ENCODE data around the gene RGL2. TPM values are rescaled to one million over a fixed set of nuclear protein-coding genes. Genes with fewer than 3 reads are reported as not detected.

Gene RGL2
- total RNA-seq, 2 donors from 2014 or later = 38.1 to 51.4 TPM

DNA sequence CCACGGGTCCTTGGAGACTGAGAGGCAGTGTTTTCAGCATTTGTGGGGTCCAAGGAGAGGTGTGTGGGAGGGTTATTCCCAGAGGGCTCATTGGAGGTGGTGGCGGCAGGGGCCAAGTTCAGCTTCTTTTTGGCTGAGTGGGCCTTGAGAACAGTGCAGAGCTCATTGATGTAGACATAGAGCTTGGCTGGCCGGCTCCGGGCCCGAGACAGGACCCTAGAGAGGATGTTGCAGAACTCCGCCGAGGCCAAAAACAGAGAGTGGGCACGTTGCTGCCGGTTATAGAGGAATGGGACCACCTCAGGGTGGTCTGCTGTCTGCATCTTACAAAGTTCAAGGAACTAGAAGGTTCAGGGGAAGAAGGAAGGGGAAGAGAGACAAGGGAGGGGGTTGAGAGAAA, 22.5 kb upstream of the RGL2 start:
- H3K27me3 Mint-ChIP-seq = no peaks in the 10 kb centered on the region
- ATAC-seq = no peak
- H3K27ac Mint-ChIP-seq = peak overlapping the region; percentile 99
- DNase-seq (ENCODE audit: low spot score) = peak; percentile 45
- H3K36me3 Mint-ChIP-seq = peaks cover 37% of the 10 kb centered on the region
- no peaks in the 10 kb centered on the region for H3K9me3 Mint-ChIP-seq
- peaks cover 62 to 74% of the 10 kb centered on the region in 2 donors for H3K4me1 Mint-ChIP-seq (ENCODE audit: low read depth in 2 of 2)
- peak overlapping the region; percentile 96 for H3K4me3 Mint-ChIP-seq

DNA sequence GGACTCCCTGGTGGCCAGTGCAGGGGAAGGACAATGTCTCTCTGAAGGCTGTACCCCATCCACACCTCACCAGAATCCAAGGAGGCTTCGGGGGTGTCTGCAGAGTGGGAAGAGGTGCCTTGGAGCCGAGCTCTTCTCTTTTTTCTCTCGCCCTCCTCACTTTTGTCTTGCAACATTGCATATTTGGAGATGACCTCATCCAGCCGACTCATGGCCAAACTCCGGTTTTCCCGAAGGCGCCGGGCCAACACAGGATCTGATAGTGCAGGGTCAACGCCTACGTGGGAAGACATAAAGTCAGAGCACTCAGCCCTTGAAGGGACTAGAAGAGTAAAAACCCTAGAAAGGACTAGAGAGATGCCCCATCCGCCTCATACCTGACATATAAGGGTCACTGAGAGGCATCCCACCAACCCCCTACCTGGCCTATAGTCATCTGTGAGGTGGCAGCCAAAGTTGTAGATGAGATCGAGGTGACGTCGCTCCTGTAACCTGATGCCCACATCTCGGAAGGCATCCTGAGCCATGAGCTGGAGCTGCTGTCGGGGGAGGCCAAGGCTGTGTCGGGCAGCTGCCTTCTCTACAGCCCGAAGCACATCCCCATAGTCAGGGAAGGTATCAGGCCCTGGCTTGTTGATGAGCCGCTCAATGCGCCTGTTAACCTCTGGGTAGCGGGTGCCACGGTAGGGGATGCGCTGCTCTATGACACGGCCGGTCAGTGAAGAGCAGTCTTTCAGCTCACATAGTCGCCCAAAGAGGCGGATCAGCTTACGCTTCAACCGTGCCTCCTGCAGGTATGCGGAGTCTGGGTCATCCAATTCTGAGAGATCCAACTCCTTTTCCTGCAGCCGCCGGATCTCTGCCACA, 21.8 kb upstream of the RGL2 start:
- Mint-ChIP-seq H3K27me3 (no peaks in the 10 kb centered on the region), H3K4me3 (peak overlapping the region; percentile 96), H3K36me3 (peaks cover 37% of the 10 kb centered on the region), H3K27ac (peak overlapping the region; percentile 99), H3K4me1 (ENCODE audit: low read depth in 2 of 2) (peaks cover 66 to 75% of the 10 kb centered on the region in 2 donors), H3K9me3 (no peaks in the 10 kb centered on the region)
- ATAC-seq (no peak), DNase-seq (ENCODE audit: low spot score) (peak; percentile 45)

DNA sequence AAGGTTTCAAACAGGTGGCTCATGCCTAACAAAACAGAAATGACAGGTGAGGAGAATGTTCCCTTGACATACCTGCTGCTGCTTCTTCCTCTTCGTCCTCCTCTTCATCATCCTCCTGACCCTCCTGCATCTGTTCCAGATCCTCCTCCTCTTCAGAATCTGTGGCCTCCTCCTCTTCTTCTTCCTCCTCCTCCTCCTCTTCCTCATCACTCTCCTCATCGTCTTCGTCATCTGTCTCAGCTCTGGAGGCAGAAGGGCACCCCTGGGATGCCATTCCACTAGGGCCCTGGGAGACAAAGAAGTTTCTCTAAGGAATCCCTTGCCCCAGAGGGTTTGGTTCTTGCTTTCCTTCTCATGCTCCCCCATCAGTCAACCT, 21.2 kb upstream of the RGL2 start:
- peaks cover 37% of the 10 kb centered on the region for H3K36me3 Mint-ChIP-seq
- peak overlapping the region; percentile 96 for H3K4me3 Mint-ChIP-seq
- DNase-seq (ENCODE audit: low spot score) = no peak
- H3K27me3 Mint-ChIP-seq = no peaks in the 10 kb centered on the region
- peak overlapping the region; percentile 99 for H3K27ac Mint-ChIP-seq
- peaks cover 72 to 75% of the 10 kb centered on the region in 2 donors for H3K4me1 Mint-ChIP-seq (ENCODE audit: low read depth in 2 of 2)
- no peaks in the 10 kb centered on the region for H3K9me3 Mint-ChIP-seq
- ATAC-seq = no peak

GRCh38 chr6:33318426-33319073, 19.8 kb upstream of the RGL2 start:
- Mint-ChIP-seq H3K4me1 (ENCODE audit: low read depth in 2 of 2) (peaks cover 72 to 73% of the 10 kb centered on the region in 2 donors), H3K4me3 (peak overlapping the region; percentile 96), H3K27me3 (no peaks in the 10 kb centered on the region), H3K27ac (peak overlapping the region; percentile 99), H3K36me3 (peaks cover 37% of the 10 kb centered on the region), H3K9me3 (no peaks in the 10 kb centered on the region)
- DNase-seq (ENCODE audit: low spot score) = no peak
- ATAC-seq = no peak

DNA sequence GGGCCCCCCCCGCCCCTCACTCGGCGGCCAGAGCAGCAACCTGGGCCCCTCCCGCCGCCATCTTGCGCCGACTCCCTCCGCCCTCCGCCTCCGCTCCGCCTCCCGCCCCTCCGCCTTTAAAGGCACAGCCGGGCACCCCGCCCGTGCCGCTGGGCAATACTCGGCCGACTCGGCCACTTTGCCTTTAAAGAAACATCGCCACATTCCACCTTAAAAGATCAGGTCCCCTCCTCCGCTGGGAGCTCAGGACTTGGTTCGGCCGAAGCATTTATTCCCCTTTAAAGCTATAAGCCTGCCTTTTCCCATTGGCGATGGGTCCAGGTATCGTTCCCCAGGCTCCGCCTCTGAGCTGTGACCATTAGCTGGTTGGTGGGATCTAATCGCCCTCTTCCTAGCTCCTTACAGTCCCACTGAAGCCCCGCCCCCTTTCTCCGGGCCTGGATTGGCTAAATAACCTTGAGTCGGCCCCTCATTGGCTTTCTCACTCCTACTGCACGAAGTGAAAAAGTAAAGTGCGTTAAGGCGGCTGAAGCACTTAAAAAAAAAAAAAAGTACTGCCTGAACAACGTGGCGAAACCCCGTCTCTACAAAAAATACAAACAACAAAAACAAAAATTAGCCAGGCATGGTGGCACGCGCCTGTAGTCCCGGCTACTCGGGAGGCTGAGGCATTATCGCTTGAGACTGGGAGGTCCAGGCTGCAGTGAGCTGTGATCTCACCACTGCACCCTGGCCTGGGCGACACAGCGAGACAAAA, 19.1 kb upstream of the RGL2 start, which contains the start of gene ZBTB22:
Gene ZBTB22, minus strand, starts transcription at position 76 of the 757 bp plus-strand sequence. CDS start 828 bp downstream, outside the sequence.
- peak; percentile 97 for DNase-seq (ENCODE audit: low spot score)
- Mint-ChIP-seq H3K27ac (peak within 1 kb of the TSS; percentile 99), H3K27me3 (no peaks in the 10 kb centered on the region), H3K4me1 (ENCODE audit: low read depth in 2 of 2) (peaks cover 67 to 70% of the 10 kb centered on the region in 2 donors), H3K36me3 (peaks cover 35% of the 10 kb centered on the region), H3K4me3 (peak within 1 kb of the TSS; percentile 96), H3K9me3 (no peaks in the 10 kb centered on the region)
- ATAC-seq = peak; percentile 77 to 83

GRCh38 chr6:33317419-33317668, 18.6 kb upstream of the RGL2 start:
- Mint-ChIP-seq H3K4me1 (ENCODE audit: low read depth in 2 of 2) (peaks cover 65 to 70% of the 10 kb centered on the region in 2 donors), H3K27me3 (no peaks in the 10 kb centered on the region), H3K9me3 (no peaks in the 10 kb centered on the region), H3K36me3 (peaks cover 30% of the 10 kb centered on the region), H3K4me3 (peak overlapping the region; percentile 96), H3K27ac (peak overlapping the region; percentile 99)
- ATAC-seq = no peak
- no peak for DNase-seq (ENCODE audit: low spot score)

GRCh38 chr6:33316603-33317418, 18.1 kb upstream of the RGL2 start:
- Mint-ChIP-seq H3K9me3 (no peaks in the 10 kb centered on the region), H3K36me3 (peaks cover 25% of the 10 kb centered on the region), H3K4me1 (ENCODE audit: low read depth in 2 of 2) (peaks cover 65 to 71% of the 10 kb centered on the region in 2 donors), H3K4me3 (peak overlapping the region; percentile 96), H3K27ac (peak overlapping the region in 1 of 2 donors; percentile 95), H3K27me3 (no peaks in the 10 kb centered on the region)
- no peak for ATAC-seq
- DNase-seq (ENCODE audit: low spot score) = peak; percentile 56

- DNase-seq (ENCODE audit: low spot score) (no peak), ATAC-seq (no peak)
- Mint-ChIP-seq H3K4me3 (peak overlapping the region; percentile 96), H3K4me1 (ENCODE audit: low read depth in 2 of 2) (peaks cover 62 to 70% of the 10 kb centered on the region in 2 donors), H3K9me3 (no peaks in the 10 kb centered on the region), H3K27me3 (no peaks in the 10 kb centered on the region), H3K36me3 (peaks cover 25% of the 10 kb centered on the region), H3K27ac (peak overlapping the region; percentile 95 to 97)
Observed at GRCh38 chr6:33315793-33316602, 17.3 kb upstream of the RGL2 start.

DNA sequence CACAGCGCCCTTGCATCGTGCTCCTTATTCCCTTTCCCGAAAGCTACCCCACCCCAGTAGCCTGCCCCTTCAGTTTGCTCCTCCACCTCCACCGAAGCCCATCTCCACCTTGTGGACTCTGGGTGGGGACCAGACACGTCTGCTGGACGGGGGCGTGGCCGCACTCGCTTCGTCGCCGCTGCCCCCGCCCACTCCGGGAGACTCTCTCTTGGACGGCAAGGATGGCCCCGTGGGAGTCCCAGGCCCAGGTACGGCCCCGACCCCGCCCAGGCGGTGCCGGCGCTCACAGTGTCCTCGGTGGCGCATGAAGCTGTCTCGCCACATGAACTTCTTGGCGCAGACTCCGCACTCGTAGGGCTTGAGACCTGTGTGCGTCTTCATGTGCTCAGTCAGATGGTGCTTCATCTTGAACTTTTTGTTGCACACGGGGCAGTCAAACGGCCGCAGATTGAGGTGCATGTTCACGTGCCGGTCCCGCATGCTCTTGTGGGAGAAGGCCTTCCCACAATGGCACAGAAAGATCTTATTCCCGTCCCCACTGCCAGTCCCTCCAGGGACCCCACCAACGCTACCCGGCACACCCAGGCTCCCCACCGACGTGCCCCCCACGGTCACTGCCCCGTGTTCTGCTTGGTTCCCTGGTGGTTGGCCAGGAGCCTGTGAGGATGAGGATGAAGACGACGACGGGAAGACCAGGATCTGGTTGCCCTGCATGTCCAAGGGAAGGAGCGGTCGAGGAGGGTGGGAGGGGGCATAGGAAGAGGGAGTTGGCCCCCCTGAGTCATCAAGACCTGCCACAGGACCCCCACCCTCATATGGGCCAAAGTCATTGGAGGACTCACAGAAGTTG, 16.4 kb upstream of the RGL2 start:
- Mint-ChIP-seq H3K9me3 (no peaks in the 10 kb centered on the region), H3K36me3 (peaks cover 20% of the 10 kb centered on the region), H3K27ac (peak overlapping the region; percentile 95 to 97), H3K4me1 (ENCODE audit: low read depth in 2 of 2) (peaks cover 56 to 64% of the 10 kb centered on the region in 2 donors), H3K27me3 (no peaks in the 10 kb centered on the region), H3K4me3 (peak overlapping the region; percentile 97)
- DNase-seq (ENCODE audit: low spot score) (peak; percentile 66), ATAC-seq (no peak)

- H3K27me3 Mint-ChIP-seq = no peaks in the 10 kb centered on the region
- H3K4me3 Mint-ChIP-seq = peak overlapping the region; percentile 97
- DNase-seq (ENCODE audit: low spot score) = peak; percentile 82
- H3K36me3 Mint-ChIP-seq = peaks cover 14% of the 10 kb centered on the region
- no peaks in the 10 kb centered on the region for H3K9me3 Mint-ChIP-seq
- H3K27ac Mint-ChIP-seq = peak overlapping the region; percentile 95 to 97
- ATAC-seq = peak; percentile 44 to 50
- peaks cover 50 to 58% of the 10 kb centered on the region in 2 donors for H3K4me1 Mint-ChIP-seq (ENCODE audit: low read depth in 2 of 2)
Observed at GRCh38 chr6:33314515-33314942, 15.8 kb upstream of the RGL2 start.

DNA sequence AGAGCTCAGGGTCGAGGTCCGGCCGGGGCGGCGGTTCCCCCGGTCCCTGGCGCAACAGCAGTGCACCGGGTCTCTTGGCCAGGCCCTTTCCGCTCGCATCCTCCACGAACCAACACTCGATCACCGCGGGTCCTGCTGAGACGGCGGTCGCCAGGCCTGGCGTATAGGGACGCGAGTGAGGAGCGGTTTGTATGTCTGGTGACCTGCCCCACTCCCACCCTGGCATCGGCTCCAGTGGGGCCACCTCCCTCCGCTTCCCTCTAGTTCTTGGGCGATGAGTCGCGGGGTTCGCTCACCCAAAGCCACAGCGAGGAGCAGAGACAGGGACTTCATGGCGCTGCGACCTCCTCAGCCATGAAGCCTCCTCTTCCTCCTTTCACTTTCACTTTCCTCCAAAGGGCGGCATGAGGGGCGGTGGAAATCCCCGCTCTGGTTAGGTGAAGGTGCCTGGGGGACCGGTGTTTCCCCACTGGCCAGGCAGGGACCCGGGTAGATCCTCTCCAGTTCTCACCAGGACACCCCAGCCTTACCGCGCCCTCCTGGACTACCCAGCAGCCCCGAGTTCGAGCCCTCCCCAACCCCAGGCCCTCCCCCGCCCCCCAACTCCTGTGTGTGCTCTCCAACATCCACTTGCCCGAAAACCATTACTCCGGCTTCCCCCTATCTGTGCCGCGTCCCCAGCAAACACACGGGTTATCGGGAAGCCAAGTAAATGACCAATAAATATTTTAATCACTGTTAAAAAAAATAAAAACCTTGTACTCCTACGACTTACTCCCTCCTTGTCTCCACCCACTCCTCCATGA, 15.2 kb upstream of the RGL2 start, which contains the start of gene TAPBP:
Gene TAPBP, minus strand, starts transcription at position 370 of the 806 bp plus-strand sequence. Its CDS starts 37 bp downstream, at position 333.
- H3K9me3 Mint-ChIP-seq = no peaks in the 10 kb centered on the region
- ATAC-seq = peak; percentile 68 to 78

More for the DNA sequence above, 15.2 kb upstream of the RGL2 start, which contains the start of gene TAPBP:
- peak within 1 kb of the TSS; percentile 97 for H3K4me3 Mint-ChIP-seq
- H3K36me3 Mint-ChIP-seq = peaks cover 10% of the 10 kb centered on the region
- H3K27ac Mint-ChIP-seq = peak within 1 kb of the TSS; percentile 95 to 97
- H3K4me1 Mint-ChIP-seq (ENCODE audit: low read depth in 2 of 2) = peaks cover 44 to 51% of the 10 kb centered on the region in 2 donors
- peak; percentile 93 for DNase-seq (ENCODE audit: low spot score)
- no peaks in the 10 kb centered on the region for H3K27me3 Mint-ChIP-seq
